ENCODE data around the gene RBM10. TPM values are rescaled to one million over a fixed set of nuclear protein-coding genes. Genes with fewer than 3 reads are reported as not detected.

RBM10 gene
- total and polyA plus RNA-seq, 2 of the 13 experiments (the other 11 are each of a cell fraction or from before 2014, with no cell fraction given) = 15.9 to 43.1 TPM

DNA sequence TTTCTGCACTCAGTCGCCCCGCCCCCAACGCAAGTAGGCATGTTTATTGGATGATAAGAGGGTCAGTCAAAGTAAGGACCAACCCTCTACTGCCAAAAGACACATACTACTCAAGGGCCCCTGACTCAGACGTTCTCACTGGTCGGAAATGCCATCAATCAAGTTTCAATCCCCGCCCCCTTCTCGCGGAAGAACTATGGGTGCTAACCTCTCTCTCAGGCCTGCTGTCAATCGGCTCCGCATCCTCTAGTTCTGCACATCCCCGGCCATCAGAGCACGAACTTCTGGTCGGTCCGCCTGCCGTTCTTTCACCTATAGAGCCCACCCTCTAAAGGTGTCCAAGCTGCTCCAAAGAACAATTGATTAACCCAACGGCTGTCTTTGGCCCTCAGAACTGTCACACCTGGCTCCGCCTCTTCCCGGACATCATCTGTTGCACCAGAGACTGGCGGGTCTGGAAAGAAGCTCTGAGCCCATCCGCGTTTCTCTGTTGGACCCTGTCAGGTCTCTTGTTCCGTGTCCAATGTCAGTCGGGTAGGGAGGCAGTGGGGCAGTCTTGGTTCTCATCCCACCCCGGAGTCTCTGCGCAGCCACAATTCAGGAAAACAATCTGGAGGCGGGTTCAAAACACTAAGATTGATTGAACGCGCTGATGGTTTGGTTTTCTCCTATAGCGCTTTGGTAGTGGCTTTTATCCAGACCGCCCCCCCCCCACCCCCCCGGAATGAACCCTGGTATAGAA is 15.7 kb upstream of the RBM10 start (continued):
- 0 out of 2 replicates have a peak, but pooled peaks have one; percentile 36 for TF ChIP-seq BORCS8-MEF2B (CRISPR knock-in tag; IDR thresholded peaks at IDR 0.05)
- TF ChIP-seq, protein P1, sequence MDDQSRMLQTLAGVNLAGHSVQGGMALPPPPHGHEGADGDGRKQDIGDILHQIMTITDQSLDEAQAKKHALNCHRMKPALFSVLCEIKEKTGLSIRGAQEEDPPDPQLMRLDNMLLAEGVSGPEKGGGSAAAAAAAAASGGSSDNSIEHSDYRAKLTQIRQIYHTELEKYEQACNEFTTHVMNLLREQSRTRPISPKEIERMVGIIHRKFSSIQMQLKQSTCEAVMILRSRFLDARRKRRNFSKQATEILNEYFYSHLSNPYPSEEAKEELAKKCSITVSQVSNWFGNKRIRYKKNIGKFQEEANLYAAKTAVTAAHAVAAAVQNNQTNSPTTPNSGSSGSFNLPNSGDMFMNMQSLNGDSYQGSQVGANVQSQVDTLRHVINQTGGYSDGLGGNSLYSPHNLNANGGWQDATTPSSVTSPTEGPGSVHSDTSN (CRISPR knock-in tag; IDR thresholded peaks at IDR 0.05; ENCODE audit: borderline replicate concordance) = peak; percentile 31; the same call in 1 of the 2 replicates
- no peak for TF ChIP-seq ZNF775 (CRISPR knock-in tag; IDR thresholded peaks at IDR 0.05; ENCODE audit: borderline replicate concordance)
- no peak for TF ChIP-seq ZNF607 (CRISPR knock-in tag; IDR thresholded peaks at IDR 0.05; ENCODE audit: borderline replicate concordance)
- no peak for TF ChIP-seq ZNF101 (CRISPR knock-in tag; IDR thresholded peaks at IDR 0.05; ENCODE audit: borderline replicate concordance, low read depth)
- no peak for TF ChIP-seq ZNF747 (CRISPR knock-in tag; IDR thresholded peaks at IDR 0.05; ENCODE audit: borderline replicate concordance)
- no peak for TF ChIP-seq ZNF329 (CRISPR knock-in tag; IDR thresholded peaks at IDR 0.05; ENCODE audit: low read depth)
- TF ChIP-seq ZNF761 (CRISPR knock-in tag; conservative IDR thresholded peaks at IDR 0.05) = no peak
- no peak for TF ChIP-seq ZNF510 (CRISPR knock-in tag; IDR thresholded peaks at IDR 0.05; ENCODE audit: low read depth)
- TF ChIP-seq ZNF333 (CRISPR knock-in tag; IDR thresholded peaks at IDR 0.05; ENCODE audit: borderline replicate concordance) = no peak
- peak; percentile 38; the same call in 1 of the 2 replicates for TF ChIP-seq CHD2 (IDR thresholded peaks at IDR 0.05; ENCODE audit: low read depth, low read length)
- no peak for TF ChIP-seq ZNF678 (CRISPR knock-in tag; IDR thresholded peaks at IDR 0.05)
- TF ChIP-seq ZFP36L2 (CRISPR knock-in tag; IDR thresholded peaks at IDR 0.05) = no peak
- no peak for TF ChIP-seq MXD4 (CRISPR knock-in tag; IDR thresholded peaks at IDR 0.05)
- TF ChIP-seq ZNF800 (CRISPR knock-in tag; IDR thresholded peaks at IDR 0.05) = no peak
- TF ChIP-seq ZNF20 (CRISPR knock-in tag; IDR thresholded peaks at IDR 0.05) = no peak
- TF ChIP-seq KDM4B (CRISPR knock-in tag; IDR thresholded peaks at IDR 0.05) = peak; percentile 58; the same call in 1 of the 2 replicates
- no peak for TF ChIP-seq KAT7 (CRISPR knock-in tag; IDR thresholded peaks at IDR 0.05; ENCODE audit: borderline replicate concordance)
- TF ChIP-seq, protein P2, sequence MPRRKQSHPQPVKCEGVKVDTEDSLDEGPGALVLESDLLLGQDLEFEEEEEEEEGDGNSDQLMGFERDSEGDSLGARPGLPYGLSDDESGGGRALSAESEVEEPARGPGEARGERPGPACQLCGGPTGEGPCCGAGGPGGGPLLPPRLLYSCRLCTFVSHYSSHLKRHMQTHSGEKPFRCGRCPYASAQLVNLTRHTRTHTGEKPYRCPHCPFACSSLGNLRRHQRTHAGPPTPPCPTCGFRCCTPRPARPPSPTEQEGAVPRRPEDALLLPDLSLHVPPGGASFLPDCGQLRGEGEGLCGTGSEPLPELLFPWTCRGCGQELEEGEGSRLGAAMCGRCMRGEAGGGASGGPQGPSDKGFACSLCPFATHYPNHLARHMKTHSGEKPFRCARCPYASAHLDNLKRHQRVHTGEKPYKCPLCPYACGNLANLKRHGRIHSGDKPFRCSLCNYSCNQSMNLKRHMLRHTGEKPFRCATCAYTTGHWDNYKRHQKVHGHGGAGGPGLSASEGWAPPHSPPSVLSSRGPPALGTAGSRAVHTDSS (CRISPR knock-in tag; conservative IDR thresholded peaks at IDR 0.05) = no peak
- TF ChIP-seq, protein P3, sequence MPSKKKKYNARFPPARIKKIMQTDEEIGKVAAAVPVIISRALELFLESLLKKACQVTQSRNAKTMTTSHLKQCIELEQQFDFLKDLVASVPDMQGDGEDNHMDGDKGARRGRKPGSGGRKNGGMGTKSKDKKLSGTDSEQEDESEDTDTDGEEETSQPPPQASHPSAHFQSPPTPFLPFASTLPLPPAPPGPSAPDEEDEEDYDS (CRISPR knock-in tag; IDR thresholded peaks at IDR 0.05) = peak; percentile 74; the same call in 1 of the 2 replicates
- TF ChIP-seq KLF11 (CRISPR knock-in tag; IDR thresholded peaks at IDR 0.05) = no peak
- no peak for TF ChIP-seq MXD1 (CRISPR knock-in tag; IDR thresholded peaks at IDR 0.05)
- TF ChIP-seq ISL2 (CRISPR knock-in tag; IDR thresholded peaks at IDR 0.05) = no peak
- TF ChIP-seq XBP1 (CRISPR knock-in tag; IDR thresholded peaks at IDR 0.05) = no peak
- TF ChIP-seq ZNF777 (CRISPR knock-in tag; IDR thresholded peaks at IDR 0.05) = no peak

Measured in HepG2 (cell line).